Transverse colon (tissue), 4 donors: ENCODE measurements around the gene CNTFR.

Experiments
- CTCF ChIP-seq, 5 experiments: fragments of 200-600 bp in 3 of 5; fragments of 450-650 bp in 2 of 5; sonication (generic) in 3 of 5; IDR thresholded peaks; 1 replicate in 2 of 5; 2 replicates in 3 of 5; pipeline ENCODE4 v1.5.1; 2016 to 2017; ENCODE audit warnings: antibody characterized with exemption in 5 of 5, inconsistent platforms in 3 of 5, mild to moderate bottlenecking in 2 of 5, moderate library complexity in 1 of 5
- EP300 ChIP-seq: sonication (generic); formaldehyde crosslinking; IDR thresholded peaks from one replicate; pipeline ENCODE4 v1.6.1; 2017; ENCODE audit warnings: antibody characterized with exemption, low read depth
- POLR2A ChIP-seq: fragments of 450-650 bp; IDR thresholded peaks from one replicate; pipeline ENCODE4 v1.6.1; 2016; ENCODE audit warnings: antibody characterized with exemption, mild to moderate bottlenecking, moderate library complexity
- POLR2AphosphoS5 ChIP-seq, 3 donors: sonication (generic); formaldehyde crosslinking; IDR thresholded peaks; one replicate each; pipeline ENCODE4 v1.6.1; 2016; ENCODE audit warnings: antibody characterized with exemption in 3 of 3

DNA sequence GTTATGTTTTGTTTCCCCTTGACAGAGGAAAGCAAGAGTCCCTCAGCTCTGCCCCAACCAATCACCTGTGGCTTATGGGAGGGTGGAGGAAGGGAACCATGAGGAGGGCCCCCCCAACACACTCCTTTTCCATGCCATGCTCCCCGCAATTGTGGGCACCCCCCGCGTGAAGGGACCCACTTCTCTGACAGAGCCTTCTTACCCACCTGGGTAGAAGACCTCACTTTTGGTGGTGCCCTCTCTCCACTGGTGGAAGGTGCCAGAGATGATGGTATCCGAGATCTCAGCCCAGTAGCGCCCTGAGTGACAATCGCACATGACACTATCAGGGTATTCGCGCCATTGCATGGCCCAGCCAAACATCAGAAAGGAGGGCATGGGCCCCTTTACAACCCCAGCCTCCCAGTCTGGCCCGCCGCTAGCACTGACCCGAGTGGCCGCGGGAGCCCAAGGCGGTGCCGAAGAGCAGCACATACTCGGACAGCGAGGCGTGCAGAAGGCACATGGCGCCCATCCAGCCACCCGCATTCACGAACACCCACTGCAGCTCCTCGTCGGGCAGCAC is 47.3 kb upstream of the CNTFR start:
- TF ChIP-seq CTCF (IDR thresholded peaks at IDR 0.05) (no peak), EP300 (no peak), POLR2AphosphoS5 (IDR thresholded peaks at IDR 0.05) (no peak), POLR2A (no peak)
